ENCODE measurements around the gene KIF2B.
"Not testable (repeated sequence)": the region's sequence is repeated elsewhere in the genome, so short reads cannot be mapped to it uniquely, and the experiment has no call there.

Gene KIF2B

GRCh38 chr17:53822764-53823163, at the start of gene KIF2B:
Gene KIF2B (plus strand): TSS chr17:53822927. CDS start chr17:53823034, 107 bp downstream.
- FAIRE-seq, result no peak

- FAIRE-seq, result no peak
These were observed 42.4 kb upstream of the KIF2B start for GRCh38 chr17:53780320-53780719.

GRCh38 chr17:53791551-53791950, 31.2 kb upstream of the KIF2B start:
- no peak for FAIRE-seq

- FAIRE-seq, result no peak
These were observed 30.3 kb upstream of the KIF2B start for GRCh38 chr17:53792451-53792850.

GRCh38 chr17:53792997-53793396, 29.7 kb upstream of the KIF2B start:
- FAIRE-seq, result no peak

- FAIRE-seq, result no peak
These were observed 27.9 kb upstream of the KIF2B start for GRCh38 chr17:53794875-53795274.

- FAIRE-seq, result no peak
These were observed 26.1 kb upstream of the KIF2B start for GRCh38 chr17:53796642-53797041.

GRCh38 chr17:53797501-53797900, 25.2 kb upstream of the KIF2B start:
- FAIRE-seq, result no peak

GRCh38 chr17:53804437-53804836, 18.3 kb upstream of the KIF2B start:
- no peak for FAIRE-seq

- no peak for FAIRE-seq
These were observed 16.3 kb upstream of the KIF2B start for GRCh38 chr17:53806473-53806872.

GRCh38 chr17:53807286-53807685, 15.4 kb upstream of the KIF2B start:
- FAIRE-seq, result no peak

- FAIRE-seq, result no peak
These were observed 4.5 kb upstream of the KIF2B start for GRCh38 chr17:53818271-53818670.

- FAIRE-seq, result no peak
These were observed 3.8 kb upstream of the KIF2B start for GRCh38 chr17:53818929-53819328.

- no peak for FAIRE-seq
These were observed 2.8 kb upstream of the KIF2B start for GRCh38 chr17:53819956-53820355.

GRCh38 chr17:53823341-53824050, 769 bp downstream of the KIF2B start:
- no peak for FAIRE-seq

GRCh38 chr17:53834771-53835170, 12.0 kb downstream of the KIF2B start:
- FAIRE-seq, result not testable (repeated sequence)

GRCh38 chr17:53837131-53837530, 14.4 kb downstream of the KIF2B start:
- no peak for FAIRE-seq

GRCh38 chr17:53844491-53845107, 21.9 kb downstream of the KIF2B start:
- no peak for FAIRE-seq

GRCh38 chr17:53871128-53871527, 48.4 kb downstream of the KIF2B start:
- FAIRE-seq, result not testable (repeated sequence)

Measured in TTC549 (cell line).